A549 (cell line): ENCODE measurements around the gene PCGF1. TPM values are rescaled to one million over a fixed set of nuclear protein-coding genes. Genes with fewer than 3 reads are reported as not detected.
A peak's percentile ranks its signal among the peaks of the same experiment; 100 is the strongest.

Experiments
- ATAC-seq, 2 experiments: fragments of 200-7000 bp in 1 of 2; fragments of >200 bp in 1 of 2; cut with Nextera tagmentation in 1 of 2; cut with Tn5 transposase in 1 of 2; 3 replicates each; pipeline versions ENCODE4 v1.8.0 to v1.9.1; 2018 to 2020; ENCODE audit warnings: mild to moderate bottlenecking in 1 of 2, moderate library complexity in 1 of 2
- CTCF ChIA-PET: fragments of 300-600 bp; sonication (Branson Sonifier 250); formaldehyde crosslinking; extraction: SDS; loops from one replicate; lab custom pipeline; 2021; ENCODE audit warnings: antibody characterized with exemption, inconsistent platforms; lab: Yijun Ruan, JAX
- POLR2A ChIA-PET: fragments of 350-600 bp; formaldehyde crosslinking; extraction: SDS; loops from one replicate; lab custom pipeline; 2021; ENCODE audit warnings: antibody characterized with exemption, inconsistent platforms; lab: Yijun Ruan, JAX
- DNase-seq, 2 experiments: peaks; one replicate each; pipeline versions ENCODE4 v3.0.0 to v3.0.0-alpha.2; 2011 to 2016; ENCODE audit warnings: low read depth in 1 of 2, low spot score in 1 of 2
- FAIRE-seq: peaks from 2 replicates; lab custom pipeline; 2011; peaks lifted over from hg19 to GRCh38; lab: Jason Lieb, UNC
- H3K27ac ChIP-seq, 2 experiments: fragments of >200 bp; sonication (Bioruptor Twin); formaldehyde crosslinking; 3 replicates each; pipeline ENCODE4 v1.5.1; 2016 to 2017
- H3K4me1 ChIP-seq: fragments of >200 bp; sonication (Bioruptor Twin); formaldehyde crosslinking; 3 replicates; pipeline ENCODE4 v1.6.1; 2016
- H3K4me2 ChIP-seq: fragments of >200 bp; sonication (Bioruptor Twin); formaldehyde crosslinking; 3 replicates; pipeline ENCODE4 v1.6.1; 2016
- H3K4me3 ChIP-seq: fragments of >200 bp; sonication (Bioruptor Twin); formaldehyde crosslinking; 3 replicates; pipeline ENCODE4 v1.5.1; 2016
- H3K9me3 ChIP-seq: fragments of >200 bp; sonication (Bioruptor Twin); formaldehyde crosslinking; 3 replicates; pipeline ENCODE4 v1.6.1; 2016
- BHLHE40 ChIP-seq: IDR thresholded peaks from 2 replicates; pipeline ENCODE4 v1.6.1; 2012; ENCODE audit warnings: low read depth, low read length, inconsistent platforms
- CBX8 ChIP-seq: fragments of 200-600 bp; sonication (generic); IDR thresholded peaks from 2 replicates; pipeline ENCODE4 v1.6.1; 2016
- EHF ChIP-seq: fragments of 250-450 bp; sonication (Bioruptor Pico); IDR thresholded peaks from 2 replicates; pipeline ENCODE4 v1.5.0; 2020; ENCODE audit warnings: mild to moderate bottlenecking
- EP300 ChIP-seq, 2 experiments: fragments of >200 bp; sonication (Bioruptor Twin); formaldehyde crosslinking; IDR thresholded peaks; 2 replicates in 1 of 2; 3 replicates in 1 of 2; pipeline ENCODE4 v1.6.1; 2016 to 2017
- FOSB ChIP-seq: fragments of 250-450 bp; sonication (Bioruptor Pico); IDR thresholded peaks from 2 replicates; pipeline ENCODE4 v1.5.0; 2020; ENCODE audit warnings: mild to moderate bottlenecking, moderate library complexity
- FOSL2 ChIP-seq, 2 experiments: fragments of 450-650 bp in 1 of 2; fragments of >200 bp in 1 of 2; sonication (Bioruptor Twin) in 1 of 2; formaldehyde crosslinking; IDR thresholded peaks; 2 replicates each; pipeline versions ENCODE4 v1.5.0 to v1.6.1; 2016 to 2020; ENCODE audit warnings: mild to moderate bottlenecking in 1 of 2, moderate library complexity in 1 of 2
- FOXS1 ChIP-seq: fragments of 250-450 bp; sonication (Bioruptor Pico); IDR thresholded peaks from 2 replicates; pipeline ENCODE4 v1.5.0; 2020; ENCODE audit warnings: mild to moderate bottlenecking, moderate library complexity
- GATA3 ChIP-seq: IDR thresholded peaks from 2 replicates; pipeline ENCODE4 v1.6.1; 2012; ENCODE audit warnings: borderline replicate concordance
- HOXA7 ChIP-seq: fragments of 250-450 bp; sonication (Bioruptor Pico); IDR thresholded peaks from 2 replicates; pipeline ENCODE4 v1.5.0; 2020; ENCODE audit warnings: mild to moderate bottlenecking, moderate library complexity
- HOXB13 ChIP-seq: fragments of 250-450 bp; sonication (Bioruptor Pico); IDR thresholded peaks from 2 replicates; pipeline ENCODE4 v1.5.0; 2020; ENCODE audit warnings: low read depth, mild to moderate bottlenecking, moderate library complexity
- KDM1A ChIP-seq: fragments of 200-600 bp; sonication (generic); IDR thresholded peaks from 2 replicates; pipeline ENCODE4 v1.6.1; 2016; ENCODE audit warnings: low read depth, mild to moderate bottlenecking
- KDM5A ChIP-seq: fragments of 200-600 bp; sonication (generic); IDR thresholded peaks from 2 replicates; pipeline ENCODE4 v1.6.1; 2016; ENCODE audit warnings: antibody characterized with exemption, mild to moderate bottlenecking
- MAFK ChIP-seq: fragments of 450-650 bp; IDR thresholded peaks from 2 replicates; pipeline ENCODE4 v1.6.1; 2014; ENCODE audit not compliant: partially characterized antibody
- MYC ChIP-seq: IDR thresholded peaks from 2 replicates; pipeline ENCODE4 v1.6.1; 2012; ENCODE audit warnings: mild to moderate bottlenecking, inconsistent platforms, low read length, improper control_type of control experiment, borderline replicate concordance
- NR3C1 ChIP-seq: fragments of >200 bp; sonication (Bioruptor Twin); formaldehyde crosslinking; IDR thresholded peaks from 3 replicates; pipeline ENCODE4 v1.6.1; 2017
- POLR2A ChIP-seq: IDR thresholded peaks from 2 replicates; pipeline ENCODE4 v1.6.1; 2012; ENCODE audit warnings: mild to moderate bottlenecking, low read length
- RNF2 ChIP-seq: fragments of 200-600 bp; sonication (generic); IDR thresholded peaks from 2 replicates; pipeline ENCODE4 v1.6.1; 2016; ENCODE audit warnings: low read depth, mild to moderate bottlenecking, antibody characterized with exemption, moderate library complexity, borderline replicate concordance
- WGBS: methylation state at CpG from one replicate; pipeline ENCODE4 v1.1.6; 2017; ENCODE audit errors: missing lambda C conversion rate; 5-methylcytosine and 5-hydroxymethylcytosine counted together
- polyA plus RNA-seq, 4 experiments: library from polyadenylated mRNA; depleted of rRNA in 3 of 4; stranded (reverse); fragments of >200 nt; fragmentation: RNase III in 1 of 4; extraction: RNeasy Plus Mini Kit Qiagen cat#74134 plus additional on column Dnase treatment in 1 of 4; gene quantifications; 2 replicates in 3 of 4; 3 replicates in 1 of 4; pipeline ENCODE4 v1.2.3, GENCODE V29; 2011 to 2017
- TF ChIP-seq, protein P1 (sequence below): fragments of 200-600 bp; sonication (generic); IDR thresholded peaks from 2 replicates; pipeline ENCODE4 v1.6.1; 2016; ENCODE audit warnings: antibody characterized with exemption, mild to moderate bottlenecking, moderate library complexity
- TF ChIP-seq, protein P2 (sequence below): IDR thresholded peaks from 2 replicates; pipeline ENCODE4 v1.6.1; 2012
- TF ChIP-seq, protein P3 (sequence below): fragments of 150-350 bp; IDR thresholded peaks from 2 replicates; pipeline ENCODE4 v1.6.1; 2014; ENCODE audit warnings: low read depth, mild to moderate bottlenecking, low read length

Gene PCGF1
- polyA plus RNA-seq, 2 of the 4 experiments (the other 2 are of a cell fraction): 32.2 to 53.6 TPM

DNA sequence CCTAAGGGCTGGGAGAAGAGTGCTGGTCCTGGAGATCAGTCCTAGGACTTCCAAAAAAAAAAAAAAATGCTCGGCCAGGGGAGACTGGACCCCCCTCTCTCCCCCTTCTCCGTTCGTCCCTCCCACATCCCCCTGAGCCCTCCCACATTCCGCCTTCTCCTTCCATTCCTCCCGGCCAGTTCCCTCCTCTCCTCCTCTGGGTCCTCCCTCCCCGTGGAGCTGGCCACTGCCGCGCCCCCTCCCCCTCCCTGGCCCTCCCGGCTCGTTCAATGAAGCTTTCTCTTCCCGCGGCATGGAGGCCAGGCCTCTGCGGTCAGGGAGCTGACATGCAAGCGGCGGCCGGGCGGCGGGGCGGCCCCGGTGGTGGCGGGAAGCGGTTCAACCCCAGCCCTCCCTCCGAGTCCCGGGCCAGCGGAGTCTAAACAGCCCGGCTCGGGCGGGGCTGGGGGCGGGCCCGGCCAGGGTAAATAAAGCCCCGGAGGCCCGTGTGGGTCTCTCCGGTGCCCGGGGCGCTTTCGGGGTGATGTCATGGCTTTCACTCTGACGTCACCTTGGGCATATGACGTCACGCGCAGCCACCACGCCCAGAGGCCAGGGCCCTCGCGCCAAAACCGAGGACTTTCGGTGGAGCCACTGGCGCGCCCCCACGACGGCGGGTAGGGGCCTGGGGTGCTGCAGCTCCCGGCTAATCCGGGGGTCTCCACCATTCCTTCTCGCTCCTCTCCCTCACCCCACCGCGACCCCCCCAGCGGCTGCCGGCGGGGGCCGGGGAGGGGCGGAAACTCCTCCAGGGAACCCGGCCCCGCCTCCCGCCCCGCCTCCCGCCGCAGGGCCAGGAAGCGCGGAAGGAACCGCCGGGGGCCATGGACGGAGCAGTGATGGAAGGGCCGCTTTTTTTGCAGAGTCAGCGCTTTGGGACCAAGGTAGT, 46.7 kb upstream of the PCGF1 start, which contains the start of the genes DOK1 and LOXL3 (continued):
- TF ChIP-seq, protein P1, sequence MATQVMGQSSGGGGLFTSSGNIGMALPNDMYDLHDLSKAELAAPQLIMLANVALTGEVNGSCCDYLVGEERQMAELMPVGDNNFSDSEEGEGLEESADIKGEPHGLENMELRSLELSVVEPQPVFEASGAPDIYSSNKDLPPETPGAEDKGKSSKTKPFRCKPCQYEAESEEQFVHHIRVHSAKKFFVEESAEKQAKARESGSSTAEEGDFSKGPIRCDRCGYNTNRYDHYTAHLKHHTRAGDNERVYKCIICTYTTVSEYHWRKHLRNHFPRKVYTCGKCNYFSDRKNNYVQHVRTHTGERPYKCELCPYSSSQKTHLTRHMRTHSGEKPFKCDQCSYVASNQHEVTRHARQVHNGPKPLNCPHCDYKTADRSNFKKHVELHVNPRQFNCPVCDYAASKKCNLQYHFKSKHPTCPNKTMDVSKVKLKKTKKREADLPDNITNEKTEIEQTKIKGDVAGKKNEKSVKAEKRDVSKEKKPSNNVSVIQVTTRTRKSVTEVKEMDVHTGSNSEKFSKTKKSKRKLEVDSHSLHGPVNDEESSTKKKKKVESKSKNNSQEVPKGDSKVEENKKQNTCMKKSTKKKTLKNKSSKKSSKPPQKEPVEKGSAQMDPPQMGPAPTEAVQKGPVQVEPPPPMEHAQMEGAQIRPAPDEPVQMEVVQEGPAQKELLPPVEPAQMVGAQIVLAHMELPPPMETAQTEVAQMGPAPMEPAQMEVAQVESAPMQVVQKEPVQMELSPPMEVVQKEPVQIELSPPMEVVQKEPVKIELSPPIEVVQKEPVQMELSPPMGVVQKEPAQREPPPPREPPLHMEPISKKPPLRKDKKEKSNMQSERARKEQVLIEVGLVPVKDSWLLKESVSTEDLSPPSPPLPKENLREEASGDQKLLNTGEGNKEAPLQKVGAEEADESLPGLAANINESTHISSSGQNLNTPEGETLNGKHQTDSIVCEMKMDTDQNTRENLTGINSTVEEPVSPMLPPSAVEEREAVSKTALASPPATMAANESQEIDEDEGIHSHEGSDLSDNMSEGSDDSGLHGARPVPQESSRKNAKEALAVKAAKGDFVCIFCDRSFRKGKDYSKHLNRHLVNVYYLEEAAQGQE: no peak
- peak; percentile 53; the same call in 1 of the 2 replicates for TF ChIP-seq KDM1A
- no peak for TF ChIP-seq FOSL2 (IDR thresholded peaks at IDR 0.05)
- TF ChIP-seq FOSL2 (CRISPR knock-in tag; IDR thresholded peaks at IDR 0.05): peak; percentile 90
- TF ChIP-seq KDM5A: no peak
- TF ChIP-seq MAFK: peak; percentile 99
- no peak for TF ChIP-seq EHF (CRISPR knock-in tag)
- TF ChIP-seq CBX8: no peak

DNA sequence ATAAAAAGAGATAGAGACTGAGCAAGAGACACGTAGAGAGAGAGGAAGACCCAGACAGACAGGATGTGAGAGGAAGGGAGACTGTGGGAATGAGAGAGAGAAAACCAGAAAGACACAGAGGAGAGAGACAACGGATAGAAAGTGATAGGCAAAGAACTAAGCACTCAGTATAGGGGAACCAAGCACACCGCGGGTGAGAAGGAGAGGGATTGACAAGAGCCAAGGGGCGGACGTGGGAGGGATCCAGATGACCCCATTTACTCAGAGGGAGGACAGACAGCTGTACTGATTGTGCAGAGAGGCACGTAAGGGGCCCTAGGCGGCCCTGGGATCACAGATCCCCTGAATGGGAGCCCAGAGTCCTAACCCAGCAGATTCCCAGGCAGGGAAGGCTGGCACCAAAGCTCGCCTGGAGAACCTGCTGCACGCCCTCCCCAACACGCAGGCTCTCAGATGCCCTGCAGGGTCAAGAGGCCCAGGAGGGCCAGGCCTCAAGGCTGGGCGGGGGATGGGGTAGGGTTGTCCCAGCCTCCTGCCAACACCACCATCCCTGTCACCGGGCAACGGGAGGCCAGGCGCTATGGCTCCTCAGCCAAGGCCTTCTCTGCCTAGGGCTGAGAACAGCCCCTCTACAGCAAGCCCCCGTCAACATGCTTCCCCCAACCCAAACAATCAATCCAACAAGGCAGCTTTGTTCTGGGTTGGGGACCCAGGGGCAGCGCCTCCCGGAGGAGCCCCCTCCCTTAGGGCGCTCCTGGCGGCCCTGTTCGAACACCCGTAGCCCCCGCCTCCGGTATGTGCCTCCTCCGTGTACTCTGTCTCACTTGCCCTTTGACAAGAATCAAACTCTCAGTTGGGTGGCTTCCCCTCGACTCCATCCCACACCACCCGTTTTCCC, 45.7 kb upstream of the PCGF1 start:
- FAIRE-seq (no peak), ATAC-seq (no peak; a peak in 1 of 6 replicates), DNase-seq (no peak)
- no peaks in the 10 kb centered on the region for H3K9me3 ChIP-seq
- ChIA-PET POLR2A (no interaction called here), CTCF (interaction anchor here (1.1 to 8.6 kb wide), 4 partner anchors 9 to 34 kb away, joined by 3 to 63 read pairs (median 4); no protein-coding TSS in a partner anchor)
- peak overlapping the region in 1 of 2 experiments; percentile 96; a peak in 4 of 6 replicates for H3K27ac ChIP-seq
- peak overlapping the region; percentile 76 for H3K4me2 ChIP-seq
- WGBS: 87% methylated on average over 23 of the region's 27 CpGs
- H3K4me1 ChIP-seq: peaks cover 17% of the 10 kb centered on the region
- no peak for TF ChIP-seq RNF2
- TF ChIP-seq, all 56 proteins: peak for 0
- peak overlapping the region; percentile 56; the same call in 1 of the 3 replicates for H3K4me3 ChIP-seq

DNA sequence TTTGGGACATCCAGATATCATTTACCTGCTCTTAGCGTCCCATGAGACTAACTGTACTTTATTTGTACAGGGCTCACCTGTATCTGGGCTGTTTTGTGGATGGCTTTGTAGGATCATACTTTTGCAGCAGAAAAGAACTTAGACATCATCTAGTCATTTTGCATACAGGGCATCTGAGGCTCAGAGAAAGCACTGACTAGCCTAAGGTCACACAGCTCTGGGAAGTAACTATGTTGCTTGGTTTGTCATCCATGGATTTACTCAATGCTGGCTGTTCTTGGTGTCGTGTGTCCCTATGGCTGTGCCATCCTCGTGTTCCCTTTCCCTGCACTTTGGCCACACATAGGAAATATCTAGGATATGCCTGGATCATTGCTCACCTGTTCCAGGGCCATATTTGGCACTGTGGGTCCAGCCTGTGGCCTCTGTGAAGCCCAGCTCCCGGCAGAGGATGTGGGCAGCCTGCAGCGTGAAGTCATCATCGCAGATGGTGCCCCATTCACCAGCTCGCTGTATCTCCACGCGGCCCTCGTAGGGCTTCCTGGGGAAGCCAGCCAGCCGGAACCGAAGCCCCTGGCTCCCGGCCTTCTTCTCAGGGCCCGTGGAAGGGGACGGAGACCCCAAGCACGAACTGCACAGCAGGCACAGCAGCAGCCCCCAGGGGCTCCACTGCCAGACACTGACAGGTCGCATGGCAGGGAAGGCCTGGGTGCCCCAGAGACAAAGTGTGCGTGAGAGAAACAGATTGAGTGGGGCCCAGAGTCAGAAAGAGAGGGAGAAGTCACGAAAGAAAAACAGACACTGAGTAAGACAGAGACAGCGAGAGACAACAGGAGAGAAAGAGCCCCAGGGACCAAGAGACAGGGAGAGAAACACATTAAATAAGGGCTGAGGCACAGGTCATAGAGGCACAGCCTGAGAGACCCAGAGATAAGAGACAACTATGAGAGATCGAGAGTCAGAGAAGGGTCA, 44.7 kb upstream of the PCGF1 start:
- ChIA-PET POLR2A (no interaction called here), CTCF (interaction anchor here (0.5 to 8.6 kb wide), 6 partner anchors 13 to 373 kb away, joined by 3 to 63 read pairs (median 4); no protein-coding TSS in a partner anchor)
- ATAC-seq (no peak), FAIRE-seq (no peak), DNase-seq (no peak)
- H3K4me3 ChIP-seq: no peak overlapping the region
- WGBS: 90% methylated on average over 21 of the region's 21 CpGs
- TF ChIP-seq EP300 (IDR thresholded peaks at IDR 0.05) (no peak), GATA3 (no peak), POLR2A (no peak), FOSB (no peak), MAFK (no peak), HOXA7 (no peak), KDM1A (no peak), BHLHE40 (no peak), MYC (no peak), HOXB13 (CRISPR knock-in tag) (no peak), NR3C1 (no peak), EHF (CRISPR knock-in tag) (no peak), FOXS1 (CRISPR knock-in tag) (no peak)
- TF ChIP-seq, protein P2, sequence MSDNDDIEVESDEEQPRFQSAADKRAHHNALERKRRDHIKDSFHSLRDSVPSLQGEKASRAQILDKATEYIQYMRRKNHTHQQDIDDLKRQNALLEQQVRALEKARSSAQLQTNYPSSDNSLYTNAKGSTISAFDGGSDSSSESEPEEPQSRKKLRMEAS: no peak
- TF ChIP-seq, protein P3, sequence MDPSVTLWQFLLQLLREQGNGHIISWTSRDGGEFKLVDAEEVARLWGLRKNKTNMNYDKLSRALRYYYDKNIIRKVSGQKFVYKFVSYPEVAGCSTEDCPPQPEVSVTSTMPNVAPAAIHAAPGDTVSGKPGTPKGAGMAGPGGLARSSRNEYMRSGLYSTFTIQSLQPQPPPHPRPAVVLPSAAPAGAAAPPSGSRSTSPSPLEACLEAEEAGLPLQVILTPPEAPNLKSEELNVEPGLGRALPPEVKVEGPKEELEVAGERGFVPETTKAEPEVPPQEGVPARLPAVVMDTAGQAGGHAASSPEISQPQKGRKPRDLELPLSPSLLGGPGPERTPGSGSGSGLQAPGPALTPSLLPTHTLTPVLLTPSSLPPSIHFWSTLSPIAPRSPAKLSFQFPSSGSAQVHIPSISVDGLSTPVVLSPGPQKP: no peak
- no peak overlapping the region for H3K4me2 ChIP-seq
- peaks cover 19% of the 10 kb centered on the region for H3K4me1 ChIP-seq
- H3K9me3 ChIP-seq: no peaks in the 10 kb centered on the region
- H3K27ac ChIP-seq: no peak overlapping the region
